Fibroblast of lung (primary cell): Measurements from ENCODE around the gene CRACR2B. TPM values are rescaled to one million over a fixed set of nuclear protein-coding genes. Genes with fewer than 3 reads are reported as not detected.

Experiments used
- DNase-seq, 2 donors: peaks; one replicate each; pipeline versions ENCODE4 v3.0.0 to v3.0.0-alpha.2; 2010; ENCODE audit warnings: low read depth in 2 of 2
- H2AFZ ChIP-seq: 2 replicates; pipeline ENCODE4 v1.5.1; 2012; ENCODE audit warnings: low read length, control low read depth, inconsistent platforms
- H3K27ac ChIP-seq: 2 replicates; pipeline ENCODE4 v1.5.1; 2011; ENCODE audit warnings: low read length, control low read depth; ENCODE audit not compliant: insufficient read depth
- H3K27me3 ChIP-seq: 2 replicates; pipeline ENCODE4 v1.5.1; 2011; ENCODE audit warnings: mild to moderate bottlenecking, low read length; ENCODE audit not compliant: control insufficient read depth, insufficient read depth
- H3K36me3 ChIP-seq: 2 replicates; pipeline ENCODE4 v1.5.1; 2011; ENCODE audit warnings: low read length; ENCODE audit not compliant: control insufficient read depth, insufficient read depth
- H3K4me1 ChIP-seq: 2 replicates; pipeline ENCODE4 v1.5.1; 2011; ENCODE audit warnings: low read length; ENCODE audit not compliant: control insufficient read depth, insufficient read depth; ENCODE audit errors: extremely low read depth
- H3K4me2 ChIP-seq: 2 replicates; pipeline ENCODE4 v1.5.1; 2011; ENCODE audit warnings: low read length, control low read depth; ENCODE audit not compliant: insufficient read depth; ENCODE audit errors: extremely low read depth
- H3K4me3 ChIP-seq, 4 experiments: fragments of 200-600 bp in 1 of 4; sonication (generic) in 1 of 4; replicated peaks in 1 of 4; 2 replicates each; pipeline ENCODE4 v1.5.1; 2011 to 2016; ENCODE audit warnings: low read length in 4 of 4, low read depth in 3 of 4, mild to moderate bottlenecking in 3 of 4, control low read depth in 2 of 4, inconsistent platforms in 1 of 4, mixed read lengths in 1 of 4; ENCODE audit not compliant: insufficient read depth in 1 of 4; ENCODE audit errors: control extremely low read depth in 1 of 4
- H3K79me2 ChIP-seq: 2 replicates; pipeline ENCODE4 v1.5.1; 2012; ENCODE audit warnings: mild to moderate bottlenecking, low read length, inconsistent platforms; ENCODE audit not compliant: control insufficient read depth, insufficient read depth
- H3K9ac ChIP-seq: 2 replicates; pipeline ENCODE4 v1.5.1; 2011; ENCODE audit warnings: mild to moderate bottlenecking, low read length, control low read depth; ENCODE audit not compliant: insufficient read depth
- H3K9me3 ChIP-seq: 2 replicates; pipeline ENCODE4 v1.5.1; 2012; ENCODE audit warnings: low read depth, low read length; ENCODE audit not compliant: control insufficient read depth, insufficient read depth
- H4K20me1 ChIP-seq: 2 replicates; pipeline ENCODE4 v1.5.1; 2011; ENCODE audit warnings: low read length; ENCODE audit not compliant: control insufficient read depth, insufficient read depth; ENCODE audit errors: extremely low read depth
- CTCF ChIP-seq, 2 donors: IDR thresholded peaks in 1 of 2; conservative IDR thresholded peaks in 1 of 2; 1 replicate in 1 of 2; 2 replicates in 1 of 2; pipeline ENCODE4 v1.5.1; 2011 to 2012; ENCODE audit warnings: low read length in 2 of 2, control low read depth in 1 of 2, inconsistent platforms in 1 of 2, low read depth in 1 of 2, mild to moderate bottlenecking in 1 of 2
- EZH2 ChIP-seq: IDR thresholded peaks from 2 replicates; pipeline ENCODE4 v1.5.1; 2012; ENCODE audit warnings: low read length, control low read depth, mild to moderate bottlenecking; ENCODE audit errors: missing control alignments
- polyA plus RNA-seq, 2 donors: library from polyadenylated mRNA; depleted of rRNA in 1 of 2; stranded (reverse) in 1 of 2; unstranded in 1 of 2; fragments of >200 nt; gene quantifications; 2 replicates each; pipeline ENCODE4 v1.2.1, GENCODE V29; 2011 to 2012; ENCODE audit warnings: missing spikeins in 1 of 2
- total RNA-seq: library from RNA; depleted of rRNA; stranded (reverse); fragments of >200 nt; gene quantifications from 2 replicates; pipeline ENCODE4 v1.2.1, GENCODE V29; 2014

The CRACR2B gene
- total and polyA plus RNA-seq, 2 donors (not counting 1 experiment from before 2014, with no cell fraction given) = 0.11 to 0.66 TPM

DNA sequence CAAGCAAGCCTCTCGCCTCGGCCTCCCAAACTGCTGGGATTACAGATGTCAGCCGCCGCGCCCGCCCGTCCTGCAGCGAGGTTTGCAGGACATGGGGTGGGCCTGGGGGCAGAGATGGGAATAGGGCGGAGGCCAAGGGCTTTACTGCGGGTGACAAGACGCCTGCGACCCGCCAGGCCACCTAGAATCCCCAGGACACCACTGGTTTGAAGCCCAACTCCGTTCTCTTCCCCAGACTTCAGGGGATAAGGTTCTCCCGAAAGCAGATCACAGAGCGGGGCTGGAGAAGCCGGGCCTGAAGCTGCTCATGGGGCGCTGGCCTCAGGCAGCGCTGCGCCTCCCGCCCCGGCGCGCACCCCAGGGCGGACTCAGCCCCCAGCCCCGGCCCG, 14.3 kb downstream of the CRACR2B start:
- peaks cover 77% of the 10 kb centered on the region for H3K79me2 ChIP-seq
- DNase-seq = no peak
- H3K9me3 ChIP-seq = no peaks in the 10 kb centered on the region
- no peak for TF ChIP-seq EZH2
- no peak for TF ChIP-seq CTCF (conservative IDR thresholded peaks at IDR 0.05 in 1 of 2, IDR thresholded peaks at IDR 0.05 in 1 of 2; ENCODE audit: low read depth in 1 of 2, low read length in 2 of 2)
- peak overlapping the region; percentile 25 for H3K4me2 ChIP-seq
- H3K27ac ChIP-seq = peak overlapping the region; percentile 87
- H4K20me1 ChIP-seq = peaks cover 5% of the 10 kb centered on the region
- H3K9ac ChIP-seq = peak overlapping the region; percentile 95
- peak overlapping the region; percentile 85 to 96 (median 91) for H3K4me3 ChIP-seq
- H3K36me3 ChIP-seq = peaks cover 35% of the 10 kb centered on the region
- peaks cover 38% of the 10 kb centered on the region for H3K4me1 ChIP-seq
- H3K27me3 ChIP-seq = no peaks in the 10 kb centered on the region
- H2AFZ ChIP-seq = no peak overlapping the region

DNA sequence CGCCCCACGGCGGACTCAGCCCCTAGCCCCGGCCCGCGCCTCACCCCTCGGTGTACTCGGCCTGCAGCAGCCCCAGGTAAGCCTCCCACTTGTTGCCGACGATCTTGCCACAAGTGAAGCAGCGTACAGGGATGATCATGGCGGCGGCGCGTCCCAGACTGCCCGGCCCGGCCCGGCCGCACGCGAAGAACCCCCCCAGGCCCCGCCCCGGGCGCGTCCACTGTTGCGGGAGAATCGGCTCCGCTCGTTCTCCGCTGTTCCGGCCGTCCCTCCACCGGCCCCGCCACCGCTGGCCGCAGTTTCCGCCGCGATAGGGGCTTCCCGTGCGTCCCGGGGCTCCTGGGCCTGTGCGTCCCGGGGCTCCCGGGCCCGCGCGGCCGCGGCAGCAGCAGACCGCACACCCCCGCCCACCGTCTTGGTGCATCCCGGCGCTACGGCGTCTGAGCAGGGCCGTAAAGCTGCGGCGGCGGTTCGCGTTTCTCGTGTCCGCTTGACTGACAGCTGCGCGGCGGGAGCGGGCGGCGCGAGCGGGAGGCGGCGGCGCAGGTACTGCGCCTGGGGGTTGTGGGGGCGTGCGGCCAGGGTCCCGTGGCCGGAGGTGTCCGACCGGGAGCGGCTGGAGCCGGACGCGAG, 14.8 kb downstream of the CRACR2B start, which contains the start of the genes POLR2L and TSPAN4:
TSS of gene POLR2L (minus strand) at position 160 of the 633 bp plus-strand sequence. CDS start at position 139, 21 bp downstream.
TSS of gene TSPAN4 (plus strand) at position 483 of the 633 bp plus-strand sequence. CDS start 7,453 bp downstream, outside the sequence.
- peak within 1 kb of the TSS; percentile 85 to 96 (median 91) for H3K4me3 ChIP-seq
- H3K27me3 ChIP-seq = no peaks in the 10 kb centered on the region
- peaks cover 30% of the 10 kb centered on the region for H3K36me3 ChIP-seq
- H4K20me1 ChIP-seq = peaks cover 5% of the 10 kb centered on the region
- H3K4me2 ChIP-seq = peak within 1 kb of the TSS; percentile 99
- H3K9me3 ChIP-seq = no peaks in the 10 kb centered on the region
- peak; percentile 86 to 88 for DNase-seq
- H3K27ac ChIP-seq = peak within 1 kb of the TSS; percentile 87
- H3K79me2 ChIP-seq = peaks cover 76% of the 10 kb centered on the region
- H2AFZ ChIP-seq = no peak within 1 kb of the TSS
- no peak for TF ChIP-seq CTCF (conservative IDR thresholded peaks at IDR 0.05 in 1 of 2, IDR thresholded peaks at IDR 0.05 in 1 of 2; ENCODE audit: low read depth in 1 of 2, low read length in 2 of 2)
- TF ChIP-seq EZH2 = no peak
- H3K9ac ChIP-seq = peak within 1 kb of the TSS; percentile 95
- peaks cover 40% of the 10 kb centered on the region for H3K4me1 ChIP-seq

DNA sequence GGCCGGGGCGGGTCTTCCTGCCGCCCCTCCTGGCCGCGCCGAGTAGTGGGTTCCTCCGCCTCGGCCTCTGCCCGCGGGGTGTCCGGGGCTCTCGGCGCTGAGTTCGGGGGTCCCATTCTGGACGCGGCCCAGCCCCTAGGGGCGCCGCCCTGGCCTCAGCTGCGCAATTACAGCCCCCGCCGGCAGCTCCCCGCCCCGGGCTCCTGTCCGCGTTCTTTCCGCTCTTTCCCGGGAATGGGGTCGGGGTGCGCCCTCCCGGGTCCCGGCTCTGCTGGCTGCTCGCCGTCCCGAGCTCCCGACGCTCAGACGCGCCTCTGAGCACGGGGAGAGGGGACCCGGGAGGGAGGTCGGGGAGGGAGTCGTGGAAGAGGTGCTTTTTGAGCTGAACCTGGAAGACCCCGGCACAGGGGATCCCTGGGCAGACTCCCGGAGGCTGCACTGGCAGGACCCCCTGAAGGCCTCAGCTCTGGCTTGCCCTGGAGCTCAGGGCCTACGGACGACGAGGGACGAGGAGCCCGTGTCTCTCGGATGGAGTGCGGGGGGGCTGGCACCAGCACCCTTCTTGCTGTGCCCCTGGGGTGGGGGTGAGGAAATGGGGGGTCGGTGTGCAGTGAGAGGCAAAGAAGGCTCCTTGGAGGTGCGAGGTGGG, 15.5 kb downstream of the CRACR2B start:
- Histone ChIP-seq H3K79me2 (peaks cover 75% of the 10 kb centered on the region), H3K4me3 (peak overlapping the region; percentile 59 to 96 (median 89)), H3K4me2 (peak overlapping the region; percentile 61), H4K20me1 (peaks cover 5% of the 10 kb centered on the region), H3K9me3 (no peaks in the 10 kb centered on the region), H3K27me3 (no peaks in the 10 kb centered on the region), H3K27ac (peak overlapping the region; percentile 87), H3K4me1 (peaks cover 34% of the 10 kb centered on the region), H3K9ac (peak overlapping the region; percentile 95), H3K36me3 (peaks cover 23% of the 10 kb centered on the region), H2AFZ (no peak overlapping the region)
- TF ChIP-seq EZH2 (no peak), CTCF (conservative IDR thresholded peaks at IDR 0.05 in 1 of 2, IDR thresholded peaks at IDR 0.05 in 1 of 2; ENCODE audit: low read depth in 1 of 2, low read length in 2 of 2) (no peak)
- DNase-seq = no peak
